GM12878 (cell line): ENCODE data around the gene SSU72. TPM values are rescaled to one million over a fixed set of nuclear protein-coding genes. Genes with fewer than 3 reads are reported as not detected.
A peak's percentile ranks its signal among the peaks of the same experiment; 100 is the strongest.

Source experiments
- ATAC-seq: fragments of 200-7000 bp; cut with Tn5 transposase; 3 replicates; pipeline ENCODE4 v1.9.1; 2020; ENCODE audit warnings: mild to moderate bottlenecking, moderate library complexity
- BruUV-seq: library from RNA; stranded (reverse); fragments of 400-500 nt; replicated peaks from 2 replicates; lab custom pipeline; 2021; lab: Mats Ljungman, UMichigan
- CTCF ChIA-PET: fragments of 300-600 bp; sonication (Branson Sonifier 250); formaldehyde crosslinking; extraction: SDS; loops from one replicate; lab custom pipeline; 2021; ENCODE audit warnings: inconsistent platforms; lab: Yijun Ruan, JAX
- POLR2A ChIA-PET: fragments of 350-600 bp; formaldehyde crosslinking; extraction: SDS; loops from one replicate; lab custom pipeline; 2021; ENCODE audit warnings: inconsistent platforms; lab: Charles Lee
- RAD21 ChIA-PET: fragments of 300-600 bp; sonication (Branson Sonifier 250); formaldehyde crosslinking; loops from one replicate; lab custom pipeline; 2023; ENCODE audit warnings: antibody characterized with exemption; ENCODE audit not compliant: unreplicated experiment; lab: Charles Lee
- SMC1A ChIA-PET: fragments of 300-600 bp; sonication (Branson Sonifier 250); formaldehyde crosslinking; loops from one replicate; lab custom pipeline; 2023; ENCODE audit not compliant: unreplicated experiment, uncharacterized antibody; lab: Charles Lee
- DNase-seq: peaks from one replicate; pipeline ENCODE4 v3.0.0-alpha.2; 2011; ENCODE audit warnings: low read depth, low spot score
- FAIRE-seq: peaks from 3 replicates; lab custom pipeline; 2011; peaks lifted over from hg19 to GRCh38; lab: Jason Lieb, UNC
- H2AFZ ChIP-seq: 2 replicates; pipeline ENCODE4 v1.6.0; 2011; ENCODE audit warnings: low read depth, low read length, control low read depth; ENCODE audit not compliant: control insufficient read depth
- H3K27ac ChIP-seq: 2 replicates; pipeline ENCODE4 v1.5.1; 2011; ENCODE audit warnings: control low read depth; ENCODE audit not compliant: control insufficient read depth, insufficient read depth
- H3K27me3 ChIP-seq, 2 experiments: replicated peaks in 1 of 2; 2 replicates each; pipeline versions ENCODE4 v1.6.0 to v1.6.1; 2011; ENCODE audit warnings: low read length in 1 of 2; ENCODE audit not compliant: control insufficient read depth in 2 of 2, insufficient read depth in 2 of 2
- H3K36me3 ChIP-seq, 2 experiments: 2 replicates each; pipeline ENCODE4 v1.5.1; 2011; ENCODE audit warnings: low read length in 1 of 2; ENCODE audit not compliant: control insufficient read depth in 2 of 2, insufficient read depth in 2 of 2
- H3K4me1 ChIP-seq: 2 replicates; pipeline ENCODE4 v1.6.1; 2011; ENCODE audit warnings: mild to moderate bottlenecking, low read length, moderate library complexity, mixed read lengths; ENCODE audit not compliant: control insufficient read depth, insufficient read depth
- H3K4me2 ChIP-seq: 2 replicates; pipeline ENCODE4 v1.6.0; 2011; ENCODE audit warnings: control low read depth; ENCODE audit not compliant: control insufficient read depth, insufficient read depth
- H3K4me3 ChIP-seq: fragments of 200-600 bp; sonication (generic); 2 replicates; pipeline ENCODE4 v1.5.1; 2016
- H3K79me2 ChIP-seq: 2 replicates; pipeline ENCODE4 v1.6.0; 2011; ENCODE audit warnings: low read length; ENCODE audit not compliant: control insufficient read depth, insufficient read depth
- H3K9ac ChIP-seq: 2 replicates; pipeline ENCODE4 v1.8.0; 2011; ENCODE audit warnings: low read length, control low read depth, mixed read lengths; ENCODE audit not compliant: control insufficient read depth, insufficient read depth
- H3K9me3 ChIP-seq: replicated peaks from 3 replicates; pipeline ENCODE4 v1.5.1; 2011; ENCODE audit warnings: mild to moderate bottlenecking, low read length; ENCODE audit not compliant: control insufficient read depth, insufficient read depth
- H4K20me1 ChIP-seq: 2 replicates; pipeline ENCODE4 v1.6.0; 2011; ENCODE audit not compliant: control insufficient read depth, insufficient read depth
- BCLAF1 ChIP-seq: fragments of 450-650 bp; IDR thresholded peaks from 2 replicates; pipeline ENCODE4 v1.6.1; 2017; ENCODE audit warnings: antibody characterized with exemption, mild to moderate bottlenecking, moderate library complexity
- CTCF ChIP-seq, 3 experiments: IDR thresholded peaks in 2 of 3; conservative IDR thresholded peaks in 1 of 3; 2 replicates each; pipeline ENCODE4 v1.5.1; 2011; ENCODE audit warnings: low read depth in 3 of 3, low read length in 3 of 3, mild to moderate bottlenecking in 3 of 3, control low read depth in 2 of 3, moderate library complexity in 2 of 3, inconsistent platforms in 1 of 3, mixed read lengths in 1 of 3; ENCODE audit not compliant: control insufficient read depth in 2 of 3, insufficient read depth in 1 of 3; ENCODE audit errors: extremely low read depth in 1 of 3
- E2F4 ChIP-seq: IDR thresholded peaks from 2 replicates; pipeline ENCODE4 v1.6.1; 2012; ENCODE audit warnings: low read depth, low read length, improper control_type of control experiment
- FOXK2 ChIP-seq: fragments of 450-650 bp; IDR thresholded peaks from 2 replicates; pipeline ENCODE4 v1.6.1; 2017; ENCODE audit warnings: mild to moderate bottlenecking, moderate library complexity
- HCFC1 ChIP-seq: fragments of 150-350 bp; IDR thresholded peaks from 2 replicates; pipeline ENCODE4 v1.6.1; 2014; ENCODE audit warnings: low read length
- IRF4 ChIP-seq: IDR thresholded peaks from 2 replicates; pipeline ENCODE4 v1.6.1; 2011; ENCODE audit warnings: low read depth, low read length
- POU2F2 ChIP-seq: IDR thresholded peaks from 3 replicates; pipeline ENCODE4 v1.6.1; 2011; ENCODE audit warnings: low read depth, mild to moderate bottlenecking, low read length, borderline replicate concordance
- RFX5 ChIP-seq: IDR thresholded peaks from 2 replicates; pipeline ENCODE4 v1.6.1; 2011; ENCODE audit warnings: low read depth, low read length, improper control_type of control experiment
- TAF1 ChIP-seq: IDR thresholded peaks from 2 replicates; pipeline ENCODE4 v1.6.1; 2011; ENCODE audit warnings: mild to moderate bottlenecking, low read depth, low read length, borderline replicate concordance
- USF1 ChIP-seq: IDR thresholded peaks from 2 replicates; pipeline ENCODE4 v1.6.1; 2011; ENCODE audit warnings: borderline replicate concordance, low read depth, mild to moderate bottlenecking, moderate library complexity, mixed read lengths, low read length; ENCODE audit not compliant: insufficient read depth; ENCODE audit errors: extremely low read length
- ZNF687 ChIP-seq: fragments of 450-650 bp; IDR thresholded peaks from 2 replicates; pipeline ENCODE4 v1.6.1; 2017; ENCODE audit warnings: mild to moderate bottlenecking, moderate library complexity
- WGBS: methylation state at CpG from one replicate; pipeline ENCODE4 v1.1.6; 2016; ENCODE audit warnings: low lambda C conversion rate; ENCODE audit not compliant: insufficient replicate concordance, insufficient coverage; ENCODE audit errors: missing lambda C conversion rate; 5-methylcytosine and 5-hydroxymethylcytosine counted together
- in situ Hi-C: fragments of 300-500 bp; cut with MboI; formaldehyde crosslinking; loops from 9 replicates; pipeline ENCODE4 v1.14.3; 2018; ENCODE audit warnings: mixed read lengths
- intact Hi-C: fragments of 100-400 bp; cut with micrococcal nuclease; formaldehyde crosslinking; loops from one replicate; pipeline ENCODE4 v1.14.2; 2022; ENCODE audit not compliant: unreplicated experiment
- polyA plus RNA-seq, 11 experiments: library from polyadenylated mRNA; depleted of rRNA in 4 of 11; unstranded in 6 of 11; stranded (reverse) in 5 of 11; fragments of >200 nt; fragmentation: Nextera tagmentation in 4 of 11; fragmentation: Illumina TruSeq in 1 of 11; extraction: Ambion mirVana in 4 of 11; extraction: Trizol in 1 of 11; gene quantifications; 1 replicate in 1 of 11; 2 replicates in 10 of 11; pipeline versions ENCODE4 v1.2.1 to v1.2.3, GENCODE V29; 2011 to 2016; ENCODE audit warnings: inconsistent platforms in 2 of 11, missing spikeins in 2 of 11, low read depth in 1 of 11
- total RNA-seq, 4 experiments: library from RNA; depleted of rRNA in 3 of 4; stranded (reverse); fragments of >200 nt in 3 of 4; fragmentation: Illumina TruSeq in 1 of 4; extraction: Trizol in 1 of 4; gene quantifications; 2 replicates each; pipeline versions ENCODE4 v1.2.1 to v1.2.3, GENCODE V29; 2013 to 2021

The SSU72 gene
- total and polyA plus RNA-seq, 10 of the 15 experiments (the other 5 are each of a cell fraction or from before 2014, with no cell fraction given), result 28.6 to 172 (median 67.7) TPM

- WGBS, result 5% methylated on average over 14 of the region's 16 CpGs
- Histone ChIP-seq H4K20me1 (no peaks in the 10 kb centered on the region), H3K4me3 (no peak overlapping the region), H3K36me3 (no peaks in the 10 kb centered on the region), H3K4me1 (peaks cover 25% of the 10 kb centered on the region), H2AFZ (peak overlapping the region; percentile 34; the same call in 1 of the 2 replicates), H3K79me2 (no peaks in the 10 kb centered on the region), H3K27ac (no peak overlapping the region), H3K27me3 (peaks cover 0 to 2% of the 10 kb centered on the region in 2 experiments; a peak in 2 of 4 replicates), H3K4me2 (peak overlapping the region; percentile 71), H3K9me3 (no peaks in the 10 kb centered on the region), H3K9ac (no peak overlapping the region)
- SMC1A ChIA-PET, result interaction anchor here (0.7 kb wide), 1 partner anchor 20 kb away, joined by 3 read pairs; no protein-coding TSS in a partner anchor
- RAD21 ChIA-PET, result no interaction called here
- CTCF ChIA-PET, result interaction anchor here (0.8 kb wide), 1 partner anchor 17 kb away, joined by 3 read pairs; no protein-coding TSS in a partner anchor
- in situ Hi-C loops, result no loop called here
- FAIRE-seq, result no peak
- ATAC-seq, result peak; percentile 64
- POLR2A ChIA-PET, result interaction anchor here (1.1 kb wide), 1 partner anchor 9 kb away, joined by 3 read pairs; no protein-coding TSS in a partner anchor
- no TSS peak for BruUV-seq
- DNase-seq, result no peak
- intact Hi-C loops, result no loop called here
- no peak for TF ChIP-seq RFX5
- TF ChIP-seq BCLAF1, result no peak
- peak in 2 of 3 experiments; percentile 35 to 40; a peak in 2 of 6 replicates for TF ChIP-seq CTCF (IDR thresholded peaks at IDR 0.05 in 2 of 3, conservative IDR thresholded peaks at IDR 0.05 in 1 of 3; ENCODE audit: control insufficient read depth in 2 of 3, extremely low read depth in 1 of 3, insufficient read depth in 1 of 3, low read depth in 3 of 3, low read length in 3 of 3)
- no peak for TF ChIP-seq USF1
- TF ChIP-seq IRF4, result no peak
- no peak for TF ChIP-seq HCFC1
- no peak for TF ChIP-seq E2F4
- no peak for TF ChIP-seq TAF1
- TF ChIP-seq ZNF687, result no peak
- no peak for TF ChIP-seq FOXK2
- TF ChIP-seq POU2F2, result no peak
Measured at GRCh38 chr1:1597275-1597930, 22.7 kb upstream of the SSU72 start.
